ENCODE results near the gene PNMA6A. TPM values are rescaled to one million over a fixed set of nuclear protein-coding genes. Genes with fewer than 3 reads are reported as not detected.
"Not testable (repeated sequence)": the region's sequence is repeated elsewhere in the genome, so short reads cannot be mapped to it uniquely, and the experiment has no call there.

The PNMA6A gene
- 1 to 10 TPM; 1.1 to 2.0 (median 1.3) TPM for total RNA-seq

DNA sequence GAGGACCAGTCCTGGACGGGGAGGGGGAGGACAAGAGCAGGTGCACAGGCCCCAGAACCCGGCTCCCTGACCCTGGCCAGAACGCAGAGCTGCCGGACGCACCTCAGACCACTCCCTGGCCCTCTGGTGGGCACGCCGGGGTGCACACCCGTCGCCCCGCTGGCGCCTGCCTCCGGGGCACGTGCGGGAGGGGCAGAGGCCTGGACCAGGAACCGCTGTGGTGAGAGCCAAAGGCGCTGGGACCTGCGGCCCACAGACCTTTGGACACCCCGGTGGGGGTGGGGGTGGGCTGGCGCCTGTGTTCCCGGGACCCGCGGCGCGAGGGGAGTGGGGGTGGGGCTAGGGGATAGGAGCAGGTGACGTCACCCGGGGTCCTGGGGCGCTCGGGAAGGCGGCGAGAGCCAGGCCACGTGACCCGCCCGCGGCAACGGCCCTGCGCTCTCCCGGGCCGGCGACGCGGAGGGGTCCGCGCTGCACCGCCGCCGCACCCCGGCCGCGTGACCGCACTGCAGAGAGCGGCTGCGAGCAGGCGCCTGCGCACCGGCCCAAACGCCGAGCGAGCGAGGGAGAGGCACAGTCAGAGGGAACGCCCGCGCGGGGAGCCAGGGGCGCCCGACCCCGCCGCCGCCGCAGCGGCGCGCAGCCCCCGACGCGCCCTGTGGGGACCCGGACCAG, at the start of gene PNMA6A:
PNMA6A (plus strand) TSS at position 546 of the 675 bp plus-strand sequence. CDS start 609 bp downstream, outside the sequence.
- not testable (repeated sequence) for H3K4me3 Mint-ChIP-seq; DNase-seq; H3K4me1 Mint-ChIP-seq (ENCODE audit: low read depth); H3K9me3 Mint-ChIP-seq; H3K27me3 Mint-ChIP-seq (ENCODE audit: low read depth); H3K36me3 Mint-ChIP-seq (ENCODE audit: insufficient read depth)
- ATAC-seq, result peak; percentile 84 to 92

GRCh38 chrX:153026501-153026900, 45.8 kb upstream of the PNMA6A start:
- not testable (repeated sequence) for H3K9me3 Mint-ChIP-seq; DNase-seq; H3K4me1 Mint-ChIP-seq (ENCODE audit: low read depth); H3K4me3 Mint-ChIP-seq; H3K36me3 Mint-ChIP-seq (ENCODE audit: insufficient read depth); H3K27me3 Mint-ChIP-seq (ENCODE audit: low read depth); ATAC-seq

- ATAC-seq; DNase-seq; H3K36me3 Mint-ChIP-seq (ENCODE audit: insufficient read depth); H3K9me3 Mint-ChIP-seq; H3K4me3 Mint-ChIP-seq; H3K4me1 Mint-ChIP-seq (ENCODE audit: low read depth); H3K27me3 Mint-ChIP-seq (ENCODE audit: low read depth): not testable (repeated sequence)
Observed at GRCh38 chrX:153028487-153028886, 43.8 kb upstream of the PNMA6A start.

- no peak for ATAC-seq
- no peaks in the 10 kb centered on the region for H3K9me3 Mint-ChIP-seq
- H3K27me3 Mint-ChIP-seq (ENCODE audit: low read depth), result no peaks in the 10 kb centered on the region
- peaks cover 11% of the 10 kb centered on the region for H3K4me1 Mint-ChIP-seq (ENCODE audit: low read depth)
- no peak overlapping the region for H3K4me3 Mint-ChIP-seq
- DNase-seq, result no peak
- H3K36me3 Mint-ChIP-seq (ENCODE audit: insufficient read depth), result no peaks in the 10 kb centered on the region
Observed at GRCh38 chrX:153029162-153029561, 43.1 kb upstream of the PNMA6A start.

- Mint-ChIP-seq H3K36me3 (ENCODE audit: insufficient read depth) (no peaks in the 10 kb centered on the region), H3K9me3 (no peaks in the 10 kb centered on the region), H3K27me3 (ENCODE audit: low read depth) (no peaks in the 10 kb centered on the region), H3K4me3 (no peak overlapping the region), H3K4me1 (ENCODE audit: low read depth) (peaks cover 11% of the 10 kb centered on the region)
- ATAC-seq (no peak), DNase-seq (no peak)
Observed at GRCh38 chrX:153029875-153030274, 42.4 kb upstream of the PNMA6A start.

GRCh38 chrX:153030801-153031200, 41.5 kb upstream of the PNMA6A start:
- no peak for DNase-seq
- no peak overlapping the region for H3K4me3 Mint-ChIP-seq
- no peaks in the 10 kb centered on the region for H3K9me3 Mint-ChIP-seq
- no peak for ATAC-seq
- peaks cover 1% of the 10 kb centered on the region for H3K36me3 Mint-ChIP-seq (ENCODE audit: insufficient read depth)
- no peaks in the 10 kb centered on the region for H3K27me3 Mint-ChIP-seq (ENCODE audit: low read depth)
- peaks cover 11% of the 10 kb centered on the region for H3K4me1 Mint-ChIP-seq (ENCODE audit: low read depth)

DNA sequence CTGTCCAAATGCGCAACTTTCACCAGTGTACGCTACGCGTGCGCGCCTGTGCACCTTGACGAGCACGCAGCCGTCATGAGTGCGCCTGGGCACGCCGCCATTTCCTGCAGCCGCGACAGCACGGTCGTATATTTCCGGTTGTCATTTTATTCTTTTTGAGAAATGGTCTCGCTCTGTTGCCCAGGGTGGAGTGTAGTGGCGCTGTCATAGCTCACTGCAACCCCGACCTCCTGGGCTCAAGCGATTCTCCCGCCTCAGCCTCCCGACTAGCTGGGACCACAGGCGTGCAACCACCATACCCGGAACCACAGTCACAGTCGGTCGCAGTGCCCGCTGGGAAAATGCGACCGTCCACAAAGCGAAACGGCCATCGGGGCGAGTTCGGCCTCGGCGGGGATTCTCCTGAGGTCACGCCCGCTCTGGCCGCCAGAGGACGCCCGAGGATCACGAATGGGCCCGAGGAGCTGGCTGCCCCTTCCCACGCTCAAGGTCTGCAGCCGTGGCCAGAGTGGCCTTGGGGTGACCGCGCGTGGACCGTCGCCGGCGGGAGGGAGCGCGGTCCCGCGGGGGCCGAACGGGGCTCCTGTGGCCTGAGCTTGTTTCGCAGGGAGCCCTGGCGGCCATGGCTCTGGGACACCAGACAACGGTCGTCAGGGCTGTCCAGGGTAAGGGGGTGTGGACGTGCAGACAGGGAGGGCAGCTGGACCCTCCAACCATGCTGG, 39.7 kb upstream of the PNMA6A start:
- Mint-ChIP-seq H3K36me3 (ENCODE audit: insufficient read depth) (peaks cover 7% of the 10 kb centered on the region), H3K4me3 (peak overlapping the region; percentile 86), H3K4me1 (ENCODE audit: low read depth) (peaks cover 11% of the 10 kb centered on the region), H3K27me3 (ENCODE audit: low read depth) (no peaks in the 10 kb centered on the region), H3K9me3 (no peaks in the 10 kb centered on the region)
- peak; percentile 56 for DNase-seq
- peak; percentile 65 to 75 for ATAC-seq

DNA sequence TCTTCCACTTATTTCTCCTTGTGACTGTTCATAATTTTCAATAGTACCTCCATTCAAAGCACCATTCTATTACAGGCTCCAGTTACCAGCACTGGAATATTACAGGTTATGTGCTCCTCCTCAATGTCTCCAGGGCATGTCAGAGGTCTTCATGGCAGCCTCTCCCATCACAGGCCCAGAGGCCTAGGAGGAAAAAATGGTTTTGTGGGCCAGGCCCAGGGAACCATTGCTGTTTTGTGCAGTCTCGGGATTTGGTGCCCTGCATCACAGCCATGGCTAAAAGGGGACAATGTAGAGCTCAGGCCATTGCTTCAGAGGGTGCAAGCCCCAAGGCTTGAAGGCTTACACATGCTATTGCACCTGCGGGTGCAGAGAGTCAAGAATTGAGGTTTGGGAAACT, 23.2 kb upstream of the PNMA6A start:
- H3K9me3 Mint-ChIP-seq, result peaks cover 14% of the 10 kb centered on the region
- H3K4me3 Mint-ChIP-seq, result no peak overlapping the region
- DNase-seq (no peak), ATAC-seq (no peak)
- no peaks in the 10 kb centered on the region for H3K4me1 Mint-ChIP-seq (ENCODE audit: low read depth)
- H3K36me3 Mint-ChIP-seq (ENCODE audit: insufficient read depth), result peaks cover 21% of the 10 kb centered on the region
- H3K27me3 Mint-ChIP-seq (ENCODE audit: low read depth), result no peaks in the 10 kb centered on the region

DNA sequence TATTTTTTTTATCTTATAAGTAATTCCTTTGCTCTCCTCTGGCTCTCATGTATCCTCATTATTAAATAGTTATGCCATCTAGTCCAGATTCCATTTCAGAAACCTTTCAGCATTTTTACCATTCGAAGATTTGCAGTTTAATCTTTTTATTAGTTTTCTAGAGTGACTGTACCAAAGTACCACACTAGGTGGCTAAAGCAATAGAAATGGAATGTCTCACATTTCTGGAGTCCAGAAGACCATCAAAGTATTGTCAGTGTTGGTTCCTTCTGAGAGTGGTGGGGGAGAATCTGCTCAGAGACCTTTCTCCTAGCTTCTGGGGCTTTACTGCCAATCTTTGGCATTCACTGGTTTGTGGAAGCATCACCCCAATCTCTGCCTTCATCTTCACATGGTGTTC, 19.7 kb upstream of the PNMA6A start:
- Mint-ChIP-seq H3K36me3 (ENCODE audit: insufficient read depth) (peaks cover 23% of the 10 kb centered on the region), H3K27me3 (ENCODE audit: low read depth) (no peaks in the 10 kb centered on the region), H3K4me1 (ENCODE audit: low read depth) (peaks cover 2% of the 10 kb centered on the region), H3K4me3 (no peak overlapping the region), H3K9me3 (peaks cover 14% of the 10 kb centered on the region)
- no peak for DNase-seq
- no peak for ATAC-seq

DNA sequence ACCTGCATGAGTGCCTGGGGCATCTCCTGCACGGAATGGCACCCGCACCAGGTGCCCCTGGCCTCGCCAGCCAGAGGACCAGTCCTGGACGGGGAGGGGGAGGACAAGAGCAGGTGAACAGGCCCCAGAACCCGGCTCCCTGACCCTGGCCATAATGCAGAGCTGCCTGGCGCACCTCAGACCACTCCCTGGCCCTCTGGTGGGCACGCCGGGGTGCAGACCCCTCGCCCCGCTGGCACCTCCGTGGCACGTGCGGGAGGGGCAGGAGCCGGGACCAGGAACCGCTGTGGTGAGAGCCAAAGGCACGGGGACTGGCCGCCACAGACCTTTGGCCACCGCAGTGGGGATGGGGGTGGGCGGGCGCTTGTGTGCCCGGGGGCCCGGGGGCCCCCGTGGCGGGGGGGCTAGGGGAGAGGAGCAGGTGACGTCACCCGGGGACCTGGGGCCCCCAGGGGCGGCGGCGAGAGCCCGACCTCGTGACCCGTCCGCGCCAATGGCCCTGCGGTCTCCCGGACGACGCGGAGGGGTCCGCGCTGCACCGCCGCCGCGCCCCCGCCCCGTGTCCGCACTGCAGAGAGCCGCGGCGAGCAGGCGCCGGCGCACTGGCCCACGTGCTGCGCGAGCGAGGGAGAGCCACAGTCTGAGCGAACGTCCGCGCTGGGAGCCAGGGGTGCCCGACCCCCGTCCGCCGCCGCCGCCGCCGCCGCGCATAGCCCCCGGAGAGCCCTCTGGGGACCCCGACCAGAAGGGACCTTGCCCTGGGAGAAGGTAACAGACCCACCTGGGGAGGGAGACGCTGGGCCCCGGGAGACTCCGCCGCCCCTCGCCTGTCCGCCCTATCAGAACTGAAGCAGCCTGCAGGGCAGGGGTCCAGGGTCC, 16.1 kb upstream of the PNMA6A start, which contains the start of gene PNMA3:
PNMA3 (plus strand) TSS at position 600 of the 879 bp plus-strand sequence. CDS start 586 bp downstream, outside the sequence.
- Mint-ChIP-seq H3K27me3 (ENCODE audit: low read depth) (no peaks in the 10 kb centered on the region), H3K4me1 (ENCODE audit: low read depth) (peaks cover 2% of the 10 kb centered on the region), H3K36me3 (ENCODE audit: insufficient read depth) (peaks cover 5% of the 10 kb centered on the region), H3K4me3 (no peak within 1 kb of the TSS), H3K9me3 (no peaks in the 10 kb centered on the region)
- ATAC-seq (peak; percentile 50 to 62), DNase-seq (no peak)

- Mint-ChIP-seq H3K9me3 (no peaks in the 10 kb centered on the region), H3K4me1 (ENCODE audit: low read depth) (peaks cover 2% of the 10 kb centered on the region), H3K36me3 (ENCODE audit: insufficient read depth) (peaks cover 4% of the 10 kb centered on the region), H3K4me3 (no peak overlapping the region), H3K27me3 (ENCODE audit: low read depth) (no peaks in the 10 kb centered on the region)
- ATAC-seq (no peak), DNase-seq (no peak)
Observed at GRCh38 chrX:153057281-153057680, 15.0 kb upstream of the PNMA6A start.

GRCh38 chrX:153059191-153060094, 12.8 kb upstream of the PNMA6A start:
- ATAC-seq (no peak), DNase-seq (no peak)
- Mint-ChIP-seq H3K4me1 (ENCODE audit: low read depth) (peaks cover 2% of the 10 kb centered on the region), H3K4me3 (no peak overlapping the region), H3K27me3 (ENCODE audit: low read depth) (no peaks in the 10 kb centered on the region), H3K36me3 (ENCODE audit: insufficient read depth) (peaks cover 2% of the 10 kb centered on the region), H3K9me3 (no peaks in the 10 kb centered on the region)

DNA sequence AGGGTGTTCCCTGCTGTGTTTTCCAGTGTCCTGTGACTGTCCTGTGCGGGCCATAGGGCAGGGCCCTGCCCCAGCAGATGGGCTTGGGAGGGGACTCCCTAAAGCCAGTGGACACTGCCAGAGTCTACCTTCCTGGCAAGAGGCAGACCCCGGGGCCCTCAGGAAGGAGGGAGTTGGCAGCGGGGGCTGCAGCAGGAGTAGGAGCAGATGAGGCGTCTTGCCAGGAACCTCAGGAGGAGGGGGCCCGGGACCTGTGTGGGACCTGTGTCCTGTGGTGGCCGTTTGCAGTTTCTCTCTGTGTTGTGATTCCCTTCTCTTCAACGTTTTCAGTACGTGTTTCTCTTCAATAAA, 12.2 kb upstream of the PNMA6A start:
- Mint-ChIP-seq H3K9me3 (no peaks in the 10 kb centered on the region), H3K27me3 (ENCODE audit: low read depth) (no peaks in the 10 kb centered on the region), H3K4me1 (ENCODE audit: low read depth) (peaks cover 2% of the 10 kb centered on the region), H3K4me3 (no peak overlapping the region), H3K36me3 (ENCODE audit: insufficient read depth) (no peaks in the 10 kb centered on the region)
- ATAC-seq (no peak), DNase-seq (no peak)

GRCh38 chrX:153061732-153062131, 10.5 kb upstream of the PNMA6A start:
- Mint-ChIP-seq H3K27me3 (ENCODE audit: low read depth) (no peaks in the 10 kb centered on the region), H3K9me3 (no peaks in the 10 kb centered on the region), H3K36me3 (ENCODE audit: insufficient read depth) (no peaks in the 10 kb centered on the region), H3K4me3 (no peak overlapping the region), H3K4me1 (ENCODE audit: low read depth) (no peaks in the 10 kb centered on the region)
- ATAC-seq (no peak), DNase-seq (no peak)

All from activated T-cell treated with anti-CD3 and anti-CD28 coated beads, Interleukin-2, amount 50 U/mL, for 4 hours (primary cell).